ENCODE measurements around the gene GTF2IRD2. TPM values are rescaled to one million over a fixed set of nuclear protein-coding genes. Genes with fewer than 3 reads are reported as not detected.
"Not testable (repeated sequence)": the region's sequence is repeated elsewhere in the genome, so short reads cannot be mapped to it uniquely, and the experiment has no call there.

GTF2IRD2 gene
- total RNA-seq, 1 donor from 2014 or later, result 1.8 TPM

GRCh38 chr7:74788369-74789150, 62.8 kb downstream of the GTF2IRD2 start:
- peak; percentile 9 for DNase-seq (ENCODE audit: extremely low read depth, low read depth, low spot score)

GRCh38 chr7:74783595-74783994, 67.8 kb downstream of the GTF2IRD2 start:
- not testable (repeated sequence) for DNase-seq (ENCODE audit: extremely low read depth, low read depth, low spot score)

- not testable (repeated sequence) for DNase-seq (ENCODE audit: extremely low read depth, low read depth, low spot score)
These were observed 69.7 kb downstream of the GTF2IRD2 start for GRCh38 chr7:74781746-74782145.

- DNase-seq (ENCODE audit: extremely low read depth, low read depth, low spot score), result not testable (repeated sequence)
These were observed 72.4 kb downstream of the GTF2IRD2 start for GRCh38 chr7:74779053-74779452.

- not testable (repeated sequence) for DNase-seq (ENCODE audit: extremely low read depth, low read depth, low spot score)
These were observed 76.3 kb downstream of the GTF2IRD2 start for GRCh38 chr7:74775111-74775510.

GRCh38 chr7:74773760-74774750, 77.3 kb downstream of the GTF2IRD2 start, which contains the start of gene NCF1:
Gene NCF1 (plus strand): TSS chr7:74774011. CDS start chr7:74774032, 21 bp downstream.
- not testable (repeated sequence) for DNase-seq (ENCODE audit: extremely low read depth, low read depth, low spot score)

- not testable (repeated sequence) for DNase-seq (ENCODE audit: extremely low read depth, low read depth, low spot score)
These were observed 79.3 kb downstream of the GTF2IRD2 start for GRCh38 chr7:74772093-74772492.

GRCh38 chr7:74770062-74770461, 81.3 kb downstream of the GTF2IRD2 start:
- not testable (repeated sequence) for DNase-seq (ENCODE audit: extremely low read depth, low read depth, low spot score)

- DNase-seq (ENCODE audit: extremely low read depth, low read depth, low spot score), result not testable (repeated sequence)
These were observed 84.4 kb downstream of the GTF2IRD2 start for GRCh38 chr7:74766991-74767390.

- not testable (repeated sequence) for DNase-seq (ENCODE audit: extremely low read depth, low read depth, low spot score)
These were observed 84.9 kb downstream of the GTF2IRD2 start for GRCh38 chr7:74766509-74766908.

- not testable (repeated sequence) for DNase-seq (ENCODE audit: extremely low read depth, low read depth, low spot score)
These were observed 86.0 kb downstream of the GTF2IRD2 start for GRCh38 chr7:74765205-74765918.

GRCh38 chr7:74758982-74759381, 92.4 kb downstream of the GTF2IRD2 start:
- not testable (repeated sequence) for DNase-seq (ENCODE audit: extremely low read depth, low read depth, low spot score)

GRCh38 chr7:74758268-74758667, 93.1 kb downstream of the GTF2IRD2 start:
- DNase-seq (ENCODE audit: extremely low read depth, low read depth, low spot score), result not testable (repeated sequence)

- not testable (repeated sequence) for DNase-seq (ENCODE audit: extremely low read depth, low read depth, low spot score)
These were observed 94.7 kb downstream of the GTF2IRD2 start for GRCh38 chr7:74756673-74757072.

- DNase-seq (ENCODE audit: extremely low read depth, low read depth, low spot score), result not testable (repeated sequence)
These were observed 97.4 kb downstream of the GTF2IRD2 start for GRCh38 chr7:74753921-74754482.

Other genes with a start within 250 kb of the GTF2IRD2 start
- gene GTF2I, start 193.9 kb downstream of the GTF2IRD2 start, total RNA-seq, result 121 and 129 TPM in 2 replicates
- 0.73 TPM in 1 of 2 replicates, not detected in the other for gene NCF1, start 77.6 kb downstream of the GTF2IRD2 start, total RNA-seq
- 17.7 and 21.3 TPM in 2 replicates for gene CASTOR2, start 113.1 kb upstream of the GTF2IRD2 start, total RNA-seq
- 36.6 and 44.0 TPM in 2 replicates for gene RCC1L, start 222.2 kb upstream of the GTF2IRD2 start, total RNA-seq
- 21.6 and 26.8 TPM in 2 replicates for gene GTF2IRD2B, start 241.0 kb upstream of the GTF2IRD2 start, total RNA-seq

Data from glomerular endothelial cell (primary cell).